Mammary epithelial cell (primary cell): ENCODE results near the gene ZNF774.

ENCODE experiments used
- EZH2 ChIP-seq: IDR thresholded peaks from 2 replicates; pipeline ENCODE4 v1.6.1; 2012; ENCODE audit warnings: low read length, inconsistent platforms, borderline replicate concordance
- TF ChIP-seq, protein P1 (sequence below), 2 donors: IDR thresholded peaks in 1 of 2; conservative IDR thresholded peaks in 1 of 2; 2 replicates each; pipeline ENCODE4 v1.5.1; 2011 to 2012; ENCODE audit warnings: inconsistent platforms in 2 of 2, low read length in 2 of 2, mild to moderate bottlenecking in 2 of 2, control low read depth in 1 of 2, low read depth in 1 of 2; ENCODE audit not compliant: insufficient read depth in 1 of 2; ENCODE audit errors: extremely low read depth in 1 of 2

DNA sequence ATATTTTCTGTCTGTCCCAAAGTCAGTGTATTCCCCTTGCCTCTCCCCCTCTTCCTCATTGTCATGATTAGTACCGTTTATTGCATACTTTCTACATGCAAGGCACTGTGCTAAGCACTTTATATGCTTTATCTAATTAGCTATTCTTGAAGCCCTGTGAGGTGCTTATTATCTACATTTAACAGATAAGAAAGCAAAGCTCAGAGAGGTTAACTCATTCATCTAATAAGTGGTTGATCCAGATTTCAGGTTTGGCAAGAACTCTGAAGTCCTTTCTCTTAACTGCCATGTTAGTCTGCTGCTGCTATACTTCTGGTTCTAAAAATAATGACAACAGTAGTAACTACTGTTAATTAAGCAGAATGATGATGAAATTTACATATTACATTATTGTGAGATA, 49.4 kb downstream of the ZNF774 start:
- TF ChIP-seq, protein P1, sequence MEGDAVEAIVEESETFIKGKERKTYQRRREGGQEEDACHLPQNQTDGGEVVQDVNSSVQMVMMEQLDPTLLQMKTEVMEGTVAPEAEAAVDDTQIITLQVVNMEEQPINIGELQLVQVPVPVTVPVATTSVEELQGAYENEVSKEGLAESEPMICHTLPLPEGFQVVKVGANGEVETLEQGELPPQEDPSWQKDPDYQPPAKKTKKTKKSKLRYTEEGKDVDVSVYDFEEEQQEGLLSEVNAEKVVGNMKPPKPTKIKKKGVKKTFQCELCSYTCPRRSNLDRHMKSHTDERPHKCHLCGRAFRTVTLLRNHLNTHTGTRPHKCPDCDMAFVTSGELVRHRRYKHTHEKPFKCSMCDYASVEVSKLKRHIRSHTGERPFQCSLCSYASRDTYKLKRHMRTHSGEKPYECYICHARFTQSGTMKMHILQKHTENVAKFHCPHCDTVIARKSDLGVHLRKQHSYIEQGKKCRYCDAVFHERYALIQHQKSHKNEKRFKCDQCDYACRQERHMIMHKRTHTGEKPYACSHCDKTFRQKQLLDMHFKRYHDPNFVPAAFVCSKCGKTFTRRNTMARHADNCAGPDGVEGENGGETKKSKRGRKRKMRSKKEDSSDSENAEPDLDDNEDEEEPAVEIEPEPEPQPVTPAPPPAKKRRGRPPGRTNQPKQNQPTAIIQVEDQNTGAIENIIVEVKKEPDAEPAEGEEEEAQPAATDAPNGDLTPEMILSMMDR (conservative IDR thresholded peaks at IDR 0.05 in 1 of 2, IDR thresholded peaks at IDR 0.05 in 1 of 2; ENCODE audit: extremely low read depth in 1 of 2, insufficient read depth in 1 of 2, low read depth in 1 of 2, low read length in 2 of 2), result no peak
- no peak for TF ChIP-seq EZH2
